Measurements from ENCODE around the gene JUND.

JUND gene

DNA sequence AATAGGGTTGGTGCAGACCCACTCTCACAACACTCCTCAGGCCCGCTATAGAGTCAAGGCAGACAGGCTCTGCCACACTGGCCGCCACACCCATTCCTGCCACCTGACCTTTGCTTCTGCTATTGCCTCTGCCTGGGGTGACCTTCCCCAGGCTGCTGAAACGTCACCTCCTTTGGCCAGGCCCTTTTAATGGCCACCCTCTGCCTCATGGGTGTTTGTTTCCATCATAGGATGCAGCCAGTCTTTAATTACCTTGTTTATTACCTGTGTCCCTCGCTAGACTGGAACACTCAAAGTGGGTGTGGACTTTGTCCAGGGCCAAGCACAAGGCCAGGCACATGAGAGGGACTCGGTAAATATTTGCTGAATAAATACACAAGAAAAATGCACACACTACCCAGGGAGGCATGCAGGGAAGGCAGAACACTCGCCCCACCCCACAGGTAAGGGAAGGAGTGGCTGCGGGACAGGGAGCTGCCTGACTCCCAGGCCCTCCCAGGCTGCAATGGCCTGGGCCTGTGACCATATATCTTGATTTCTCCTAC, 38.2 kb upstream of the JUND start:
- Histone ChIP-seq H3K27ac (ENCODE audit: low read length) (peak overlapping the region; percentile 58), H3K4me1 (ENCODE audit: control insufficient read depth in 1 of 2, insufficient read depth in 2 of 2, low read length in 2 of 2) (peaks cover 20 to 26% of the 10 kb centered on the region in 2 donors), H3K27me3 (ENCODE audit: low read depth, low read length) (no peaks in the 10 kb centered on the region), H3K36me3 (ENCODE audit: control insufficient read depth in 1 of 2, insufficient read depth in 2 of 2, low read length in 2 of 2) (no peaks in the 10 kb centered on the region), H3K9me3 (ENCODE audit: control insufficient read depth in 1 of 2, low read length in 2 of 2) (no peaks in the 10 kb centered on the region), H3K4me3 (ENCODE audit: low read depth in 1 of 2, low read length in 2 of 2) (no peak overlapping the region)

DNA sequence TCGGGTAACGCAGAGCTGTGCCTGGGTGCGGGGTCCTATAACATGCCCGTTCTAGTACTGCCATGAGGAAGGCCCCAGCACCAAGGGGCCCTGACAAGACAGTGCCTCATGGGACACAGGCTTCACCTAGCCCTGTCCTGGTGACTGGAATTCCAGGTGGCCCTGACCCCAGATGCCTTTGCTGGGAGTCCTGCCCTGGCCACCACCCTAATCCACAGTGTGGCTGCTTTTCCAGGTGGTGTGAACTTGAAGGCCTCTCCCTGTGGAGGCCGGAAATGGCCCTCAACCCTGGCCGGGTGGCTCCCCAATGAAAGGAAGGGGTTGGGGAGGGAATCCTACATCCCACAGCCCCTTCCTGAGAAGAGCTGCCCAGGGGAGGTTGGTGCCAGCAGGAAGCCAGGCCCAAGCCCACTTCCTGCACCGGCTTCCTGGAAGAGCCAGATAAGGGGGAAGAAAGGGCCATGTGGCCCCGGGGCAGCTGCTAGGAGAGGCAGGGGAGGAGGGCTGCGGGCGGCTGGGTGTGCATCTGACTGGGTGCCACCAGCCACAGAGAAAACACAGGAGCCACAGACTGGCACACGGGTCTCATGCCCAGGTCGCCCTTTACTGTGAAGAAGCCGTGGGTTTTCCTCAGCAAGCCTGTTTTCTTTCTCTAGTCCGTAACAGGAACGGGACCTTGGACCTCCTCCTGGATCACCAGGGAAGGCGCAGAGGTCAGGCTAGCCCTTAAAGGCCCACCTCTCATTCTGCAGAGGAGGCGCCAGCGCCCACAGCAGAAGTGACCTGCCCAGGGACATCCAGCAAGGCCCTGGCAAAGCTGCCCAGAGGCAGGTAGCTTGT, 36.8 kb upstream of the JUND start:
- no peaks in the 10 kb centered on the region for H3K27me3 ChIP-seq (ENCODE audit: low read depth, low read length)
- peaks cover 0 to 4% of the 10 kb centered on the region in 2 donors for H3K36me3 ChIP-seq (ENCODE audit: control insufficient read depth in 1 of 2, insufficient read depth in 2 of 2, low read length in 2 of 2)
- H3K27ac ChIP-seq (ENCODE audit: low read length): peak overlapping the region; percentile 69
- peaks cover 14 to 19% of the 10 kb centered on the region in 2 donors for H3K4me1 ChIP-seq (ENCODE audit: control insufficient read depth in 1 of 2, insufficient read depth in 2 of 2, low read length in 2 of 2)
- H3K9me3 ChIP-seq (ENCODE audit: control insufficient read depth in 1 of 2, low read length in 2 of 2): no peaks in the 10 kb centered on the region
- H3K4me3 ChIP-seq (ENCODE audit: low read depth in 1 of 2, low read length in 2 of 2): no peak overlapping the region

DNA sequence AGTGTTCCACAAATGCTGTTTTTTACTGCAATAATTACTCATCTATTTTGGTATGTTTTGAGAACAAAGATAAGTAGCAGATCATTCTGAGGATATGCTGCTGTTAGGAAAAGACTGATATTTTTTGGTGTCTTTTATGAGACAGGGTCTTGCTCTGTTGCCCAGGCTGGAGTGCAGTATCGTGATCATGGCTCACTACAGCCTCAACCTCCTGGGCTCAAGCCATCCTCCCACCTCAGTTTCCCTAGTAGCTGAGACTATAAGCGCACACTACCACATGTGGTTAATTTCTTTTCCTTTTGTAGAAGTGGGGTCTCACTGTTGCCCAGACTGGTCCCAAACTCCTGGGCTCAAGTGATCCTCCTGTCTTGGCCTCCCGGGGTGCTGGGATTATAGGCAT, 32.0 kb upstream of the JUND start:
- no peak overlapping the region for H3K4me3 ChIP-seq (ENCODE audit: low read depth in 1 of 2, low read length in 2 of 2)
- H3K27ac ChIP-seq (ENCODE audit: low read length): no peak overlapping the region
- H3K27me3 ChIP-seq (ENCODE audit: low read depth, low read length): no peaks in the 10 kb centered on the region
- no peaks in the 10 kb centered on the region for H3K9me3 ChIP-seq (ENCODE audit: control insufficient read depth in 1 of 2, low read length in 2 of 2)
- H3K36me3 ChIP-seq (ENCODE audit: control insufficient read depth in 1 of 2, insufficient read depth in 2 of 2, low read length in 2 of 2): peaks cover 5 to 29% of the 10 kb centered on the region in 2 donors
- peaks cover 0 to 6% of the 10 kb centered on the region in 2 donors for H3K4me1 ChIP-seq (ENCODE audit: control insufficient read depth in 1 of 2, insufficient read depth in 2 of 2, low read length in 2 of 2)

DNA sequence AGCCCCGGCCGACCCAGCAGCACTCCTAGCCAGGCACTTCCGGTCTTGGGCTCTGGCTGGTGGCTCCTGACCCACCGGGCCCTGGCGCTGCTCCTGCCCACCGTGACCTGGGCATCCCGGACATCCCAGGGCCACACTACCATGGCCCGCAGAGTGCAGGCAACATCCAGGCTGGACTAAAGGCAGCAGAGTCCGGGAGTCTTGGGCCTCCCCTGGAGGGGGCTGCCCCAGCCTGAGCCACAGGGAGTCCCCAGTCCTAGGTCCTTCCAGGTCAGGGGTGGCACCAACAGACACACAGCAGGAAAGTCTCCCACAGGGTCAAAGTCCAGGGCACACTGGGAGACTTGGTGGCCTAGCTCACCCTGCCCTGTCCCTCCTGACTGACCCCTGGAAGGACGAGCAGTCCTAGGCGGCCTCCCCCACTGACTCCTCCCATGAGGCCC, 30.7 kb upstream of the JUND start:
- peaks cover 5 to 34% of the 10 kb centered on the region in 2 donors for H3K36me3 ChIP-seq (ENCODE audit: control insufficient read depth in 1 of 2, insufficient read depth in 2 of 2, low read length in 2 of 2)
- no peaks in the 10 kb centered on the region for H3K4me1 ChIP-seq (ENCODE audit: control insufficient read depth in 1 of 2, insufficient read depth in 2 of 2, low read length in 2 of 2)
- no peaks in the 10 kb centered on the region for H3K27me3 ChIP-seq (ENCODE audit: low read depth, low read length)
- H3K27ac ChIP-seq (ENCODE audit: low read length): peak overlapping the region; percentile 23
- H3K4me3 ChIP-seq (ENCODE audit: low read depth in 1 of 2, low read length in 2 of 2): no peak overlapping the region
- no peaks in the 10 kb centered on the region for H3K9me3 ChIP-seq (ENCODE audit: control insufficient read depth in 1 of 2, low read length in 2 of 2)

DNA sequence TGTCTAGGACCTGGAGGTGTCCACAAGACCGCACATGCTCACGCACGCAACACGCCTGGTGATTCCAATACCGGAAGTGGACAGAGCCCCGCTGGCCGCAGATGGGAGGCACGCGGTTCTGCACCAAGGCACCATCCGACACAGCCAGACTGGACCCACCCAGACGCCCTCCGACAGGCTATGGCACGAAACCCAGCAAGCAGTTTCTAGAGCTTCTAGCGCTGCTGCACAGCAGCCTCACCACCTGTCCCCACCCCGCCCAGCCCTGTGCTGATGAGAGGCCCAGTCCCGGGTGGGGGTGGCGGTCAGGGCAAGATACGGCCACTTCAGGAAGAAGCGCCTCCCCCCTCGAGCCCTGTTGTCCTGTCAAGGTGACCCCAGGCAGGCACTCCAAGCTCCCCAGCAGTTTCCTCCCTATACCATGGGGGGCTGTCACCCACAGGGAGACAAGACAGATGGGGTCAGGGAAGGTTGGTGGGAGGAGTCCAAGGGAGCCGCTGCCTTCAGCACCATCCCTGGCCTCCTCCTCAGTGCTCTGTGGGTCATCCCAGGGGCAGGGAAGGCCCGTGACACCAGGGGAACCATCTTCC, 30.2 kb upstream of the JUND start:
- Histone ChIP-seq H3K36me3 (ENCODE audit: control insufficient read depth in 1 of 2, insufficient read depth in 2 of 2, low read length in 2 of 2) (peaks cover 5 to 39% of the 10 kb centered on the region in 2 donors), H3K27me3 (ENCODE audit: low read depth, low read length) (no peaks in the 10 kb centered on the region), H3K4me1 (ENCODE audit: control insufficient read depth in 1 of 2, insufficient read depth in 2 of 2, low read length in 2 of 2) (peaks cover 0 to 4% of the 10 kb centered on the region in 2 donors), H3K27ac (ENCODE audit: low read length) (peak overlapping the region; percentile 23), H3K4me3 (ENCODE audit: low read depth in 1 of 2, low read length in 2 of 2) (no peak overlapping the region), H3K9me3 (ENCODE audit: control insufficient read depth in 1 of 2, low read length in 2 of 2) (no peaks in the 10 kb centered on the region)

DNA sequence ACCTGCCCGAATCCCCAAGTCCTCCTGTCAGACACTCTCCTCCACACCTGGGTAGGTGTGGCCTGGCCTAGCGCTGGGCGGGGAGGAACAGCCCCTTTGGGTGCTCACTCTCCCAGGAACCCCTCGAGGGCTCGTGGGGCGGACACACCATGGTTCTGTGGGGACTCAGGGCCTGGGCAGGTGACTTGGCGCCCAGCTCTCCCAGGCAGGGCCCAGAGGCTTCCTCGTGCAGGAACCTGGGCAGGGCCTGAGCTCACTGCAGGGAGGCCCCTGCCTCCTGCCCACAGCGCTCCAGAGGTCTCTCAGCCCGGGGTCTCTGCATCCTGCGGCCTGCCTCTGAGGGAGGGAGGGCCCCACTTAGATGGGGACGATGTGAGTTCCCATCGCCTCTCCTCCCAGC, 29.5 kb upstream of the JUND start:
- peaks cover 0 to 10% of the 10 kb centered on the region in 2 donors for H3K4me1 ChIP-seq (ENCODE audit: control insufficient read depth in 1 of 2, insufficient read depth in 2 of 2, low read length in 2 of 2)
- no peaks in the 10 kb centered on the region for H3K9me3 ChIP-seq (ENCODE audit: control insufficient read depth in 1 of 2, low read length in 2 of 2)
- no peaks in the 10 kb centered on the region for H3K27me3 ChIP-seq (ENCODE audit: low read depth, low read length)
- H3K27ac ChIP-seq (ENCODE audit: low read length): peak overlapping the region; percentile 23
- no peak overlapping the region for H3K4me3 ChIP-seq (ENCODE audit: low read depth in 1 of 2, low read length in 2 of 2)
- H3K36me3 ChIP-seq (ENCODE audit: control insufficient read depth in 1 of 2, insufficient read depth in 2 of 2, low read length in 2 of 2): peaks cover 5 to 40% of the 10 kb centered on the region in 2 donors

DNA sequence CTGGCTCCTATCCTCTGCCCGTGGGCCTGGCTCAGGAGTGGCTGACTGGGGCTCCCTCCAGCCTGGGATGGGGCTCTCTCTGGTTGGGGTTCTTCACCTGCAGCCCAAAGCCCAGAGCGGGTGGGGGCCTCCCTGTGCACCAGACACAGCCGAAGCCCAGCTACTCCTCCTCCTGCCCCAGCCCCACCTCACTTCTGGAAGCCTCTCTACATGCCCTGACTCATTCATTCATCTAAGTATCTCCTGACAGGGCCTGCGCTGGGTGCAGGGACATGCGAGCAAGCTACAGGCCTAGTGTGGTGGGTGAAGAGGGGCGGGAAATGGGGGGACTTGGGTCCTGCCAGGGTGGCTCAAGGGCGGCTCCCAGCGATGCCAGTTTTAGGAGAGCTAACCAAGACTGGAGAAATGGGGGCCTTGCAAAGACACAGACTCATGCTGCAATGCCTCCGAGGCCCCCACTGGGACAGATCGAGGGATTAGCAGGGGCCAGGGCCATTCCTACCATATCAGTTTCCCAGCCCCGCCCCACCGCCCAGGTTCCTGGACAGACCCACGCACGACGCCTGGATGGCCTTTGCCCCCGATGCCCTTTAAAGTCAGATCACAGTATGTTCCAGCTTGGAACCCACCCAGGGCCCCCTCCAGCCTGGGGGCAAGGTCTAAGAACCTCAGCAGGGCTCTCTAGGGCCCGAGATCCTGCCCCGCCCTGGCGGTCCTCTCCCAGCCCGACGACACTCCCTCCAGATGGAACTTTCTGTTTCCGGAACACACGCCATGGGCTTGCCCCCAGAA, 28.9 kb upstream of the JUND start:
- peak overlapping the region; percentile 23 for H3K27ac ChIP-seq (ENCODE audit: low read length)
- no peaks in the 10 kb centered on the region for H3K9me3 ChIP-seq (ENCODE audit: control insufficient read depth in 1 of 2, low read length in 2 of 2)
- H3K36me3 ChIP-seq (ENCODE audit: control insufficient read depth in 1 of 2, insufficient read depth in 2 of 2, low read length in 2 of 2): peaks cover 5 to 40% of the 10 kb centered on the region in 2 donors
- H3K4me1 ChIP-seq (ENCODE audit: control insufficient read depth in 1 of 2, insufficient read depth in 2 of 2, low read length in 2 of 2): peaks cover 0 to 17% of the 10 kb centered on the region in 2 donors
- H3K27me3 ChIP-seq (ENCODE audit: low read depth, low read length): no peaks in the 10 kb centered on the region
- no peak overlapping the region for H3K4me3 ChIP-seq (ENCODE audit: low read depth in 1 of 2, low read length in 2 of 2)

DNA sequence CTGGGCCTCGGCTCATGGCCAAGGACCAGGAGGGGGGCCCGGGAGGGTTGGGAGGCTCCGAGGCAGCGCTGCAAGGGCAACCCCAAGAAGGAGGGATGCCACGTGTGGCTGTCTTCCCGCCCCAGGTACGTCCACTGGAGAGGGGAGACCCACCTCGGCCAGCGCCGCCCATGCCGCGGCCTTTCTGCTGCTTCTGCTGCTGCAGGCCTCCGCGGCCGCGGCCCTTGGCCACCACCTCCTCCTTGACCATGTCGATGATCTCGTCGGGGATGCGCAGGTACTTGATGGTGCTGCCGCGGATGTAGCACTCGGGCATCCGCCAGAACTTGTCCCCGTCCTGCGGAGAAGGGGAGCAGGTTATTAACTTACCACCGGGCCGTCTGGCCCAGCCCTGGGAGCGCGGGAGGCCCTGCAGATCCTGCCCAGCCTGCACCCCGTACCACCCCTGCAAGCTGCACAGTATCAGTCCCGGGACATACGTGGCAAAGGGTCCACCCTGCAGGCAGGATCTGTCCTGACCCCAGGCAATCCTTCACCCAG, 28.2 kb upstream of the JUND start:
- H3K27ac ChIP-seq (ENCODE audit: low read length): no peak overlapping the region
- peaks cover 0 to 19% of the 10 kb centered on the region in 2 donors for H3K4me1 ChIP-seq (ENCODE audit: control insufficient read depth in 1 of 2, insufficient read depth in 2 of 2, low read length in 2 of 2)
- no peak overlapping the region for H3K4me3 ChIP-seq (ENCODE audit: low read depth in 1 of 2, low read length in 2 of 2)
- H3K27me3 ChIP-seq (ENCODE audit: low read depth, low read length): no peaks in the 10 kb centered on the region
- H3K36me3 ChIP-seq (ENCODE audit: control insufficient read depth in 1 of 2, insufficient read depth in 2 of 2, low read length in 2 of 2): peaks cover 5 to 46% of the 10 kb centered on the region in 2 donors
- no peaks in the 10 kb centered on the region for H3K9me3 ChIP-seq (ENCODE audit: control insufficient read depth in 1 of 2, low read length in 2 of 2)

DNA sequence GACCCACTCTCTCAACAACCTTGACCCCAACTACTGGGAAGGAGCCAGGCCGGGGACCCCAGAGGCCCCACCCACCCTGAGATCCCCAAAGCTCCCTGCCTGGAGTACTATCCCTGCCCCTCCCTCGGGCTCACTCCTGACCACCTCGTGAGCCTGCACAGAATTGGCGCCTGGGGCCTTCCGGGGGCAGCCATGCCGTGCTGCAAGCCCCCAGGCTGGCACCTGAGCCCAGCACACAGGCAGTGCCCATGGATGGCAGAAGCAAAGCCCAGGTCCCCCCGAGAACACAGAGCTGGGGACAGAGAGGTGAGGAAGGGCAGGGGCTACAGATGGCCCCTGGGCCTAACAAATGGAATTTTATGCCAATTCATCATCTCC, 27.5 kb upstream of the JUND start:
- Histone ChIP-seq H3K4me1 (ENCODE audit: control insufficient read depth in 1 of 2, insufficient read depth in 2 of 2, low read length in 2 of 2) (peaks cover 0 to 23% of the 10 kb centered on the region in 2 donors), H3K27ac (ENCODE audit: low read length) (no peak overlapping the region), H3K9me3 (ENCODE audit: control insufficient read depth in 1 of 2, low read length in 2 of 2) (no peaks in the 10 kb centered on the region), H3K36me3 (ENCODE audit: control insufficient read depth in 1 of 2, insufficient read depth in 2 of 2, low read length in 2 of 2) (peaks cover 5 to 46% of the 10 kb centered on the region in 2 donors), H3K4me3 (ENCODE audit: low read depth in 1 of 2, low read length in 2 of 2) (no peak overlapping the region), H3K27me3 (ENCODE audit: low read depth, low read length) (no peaks in the 10 kb centered on the region)

DNA sequence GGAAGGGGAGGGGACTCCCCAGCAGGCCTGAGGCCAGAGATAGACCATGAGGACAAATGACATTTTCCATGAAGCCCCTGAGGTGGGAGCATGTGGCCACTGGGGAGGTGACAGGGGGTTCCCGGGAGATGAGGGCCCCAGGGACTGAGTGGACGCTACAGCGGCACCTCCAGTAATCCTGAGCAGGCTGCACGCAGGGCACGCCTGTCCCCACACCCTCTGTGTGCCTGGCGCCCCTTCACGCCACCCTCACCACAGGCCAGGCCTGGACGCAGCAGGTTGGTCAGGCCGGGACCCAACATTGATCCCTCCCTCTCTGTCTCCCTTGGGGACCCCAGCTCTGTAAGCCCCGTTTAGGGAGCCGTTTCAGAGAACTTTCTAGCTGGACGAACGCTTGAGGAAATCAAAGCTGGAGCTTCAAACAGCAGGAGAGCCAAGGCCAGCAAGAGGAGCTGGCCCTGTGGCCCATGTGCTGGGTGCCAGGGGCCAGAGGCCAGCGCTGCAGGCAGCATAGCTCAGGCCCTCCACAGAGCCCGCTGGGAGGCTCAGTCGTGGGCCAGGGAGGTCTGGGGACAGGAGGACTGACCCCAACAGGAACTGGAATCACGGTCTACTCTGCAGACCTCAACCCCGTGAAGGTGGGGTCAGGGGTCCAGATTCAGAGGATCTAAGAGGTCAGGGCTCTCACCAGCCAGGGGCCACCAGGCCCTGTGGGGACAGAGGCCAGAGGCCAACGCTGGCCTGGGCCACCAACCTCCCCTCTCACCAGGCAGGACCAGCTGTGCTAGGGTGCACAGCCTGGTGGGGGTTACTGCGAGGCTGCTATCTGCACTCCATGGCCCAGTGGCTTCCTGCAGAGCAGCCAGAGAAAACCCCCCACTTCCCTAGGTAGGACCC, 26.9 kb upstream of the JUND start:
- H3K4me3 ChIP-seq (ENCODE audit: low read depth in 1 of 2, low read length in 2 of 2): no peak overlapping the region
- H3K9me3 ChIP-seq (ENCODE audit: control insufficient read depth in 1 of 2, low read length in 2 of 2): no peaks in the 10 kb centered on the region
- H3K4me1 ChIP-seq (ENCODE audit: control insufficient read depth in 1 of 2, insufficient read depth in 2 of 2, low read length in 2 of 2): peaks cover 0 to 29% of the 10 kb centered on the region in 2 donors
- H3K36me3 ChIP-seq (ENCODE audit: control insufficient read depth in 1 of 2, insufficient read depth in 2 of 2, low read length in 2 of 2): peaks cover 5 to 43% of the 10 kb centered on the region in 2 donors
- H3K27ac ChIP-seq (ENCODE audit: low read length): no peak overlapping the region
- H3K27me3 ChIP-seq (ENCODE audit: low read depth, low read length): no peaks in the 10 kb centered on the region
